ENCODE data around the gene P2RX7.
"Not testable (repeated sequence)": the region's sequence is repeated elsewhere in the genome, so short reads cannot be mapped to it uniquely, and the experiment has no call there.

Gene P2RX7

DNA sequence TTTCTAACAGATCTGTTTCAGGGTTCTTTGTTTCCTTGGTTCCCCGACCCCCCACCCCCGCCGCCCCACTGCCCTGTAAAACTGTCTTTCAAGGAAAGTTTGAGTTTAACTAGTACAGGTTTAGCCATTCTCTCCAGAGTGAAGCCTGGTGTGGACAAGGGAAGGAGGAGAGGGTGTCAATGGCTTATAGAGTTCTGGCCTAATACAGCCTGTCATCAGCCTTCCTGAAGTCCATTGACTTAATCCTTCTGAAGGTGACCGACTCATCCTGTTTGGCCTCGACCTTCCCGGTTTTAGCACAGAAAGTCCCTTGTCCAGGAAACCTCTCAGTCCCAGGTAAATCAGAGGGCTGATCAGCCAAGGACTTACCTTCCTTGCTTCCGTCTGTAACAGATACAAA lies 66.3 kb downstream of the P2RX7 start:
- TF ChIP-seq, protein P1, sequence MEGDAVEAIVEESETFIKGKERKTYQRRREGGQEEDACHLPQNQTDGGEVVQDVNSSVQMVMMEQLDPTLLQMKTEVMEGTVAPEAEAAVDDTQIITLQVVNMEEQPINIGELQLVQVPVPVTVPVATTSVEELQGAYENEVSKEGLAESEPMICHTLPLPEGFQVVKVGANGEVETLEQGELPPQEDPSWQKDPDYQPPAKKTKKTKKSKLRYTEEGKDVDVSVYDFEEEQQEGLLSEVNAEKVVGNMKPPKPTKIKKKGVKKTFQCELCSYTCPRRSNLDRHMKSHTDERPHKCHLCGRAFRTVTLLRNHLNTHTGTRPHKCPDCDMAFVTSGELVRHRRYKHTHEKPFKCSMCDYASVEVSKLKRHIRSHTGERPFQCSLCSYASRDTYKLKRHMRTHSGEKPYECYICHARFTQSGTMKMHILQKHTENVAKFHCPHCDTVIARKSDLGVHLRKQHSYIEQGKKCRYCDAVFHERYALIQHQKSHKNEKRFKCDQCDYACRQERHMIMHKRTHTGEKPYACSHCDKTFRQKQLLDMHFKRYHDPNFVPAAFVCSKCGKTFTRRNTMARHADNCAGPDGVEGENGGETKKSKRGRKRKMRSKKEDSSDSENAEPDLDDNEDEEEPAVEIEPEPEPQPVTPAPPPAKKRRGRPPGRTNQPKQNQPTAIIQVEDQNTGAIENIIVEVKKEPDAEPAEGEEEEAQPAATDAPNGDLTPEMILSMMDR (conservative IDR thresholded peaks at IDR 0.05; ENCODE audit: low read depth, low read length): no peak
- Histone ChIP-seq H3K4me3 (IDR thresholded peaks at IDR 0.05; ENCODE audit: insufficient read depth, low read depth, low read length) (no peak overlapping the region), H3K9ac (no peak overlapping the region), H3K27me3 (ENCODE audit: insufficient read depth, low read depth) (no peaks in the 10 kb centered on the region), H3K27ac (no peak overlapping the region), H4K20me1 (ENCODE audit: insufficient read depth) (no peaks in the 10 kb centered on the region), H3K4me1 (ENCODE audit: low read depth, poor library complexity, severe bottlenecking) (no peaks in the 10 kb centered on the region), H3K36me3 (ENCODE audit: insufficient read depth) (no peaks in the 10 kb centered on the region), H3K79me2 (ENCODE audit: insufficient read depth, low read depth) (no peaks in the 10 kb centered on the region), H3K4me2 (no peak overlapping the region), H2AFZ (ENCODE audit: low read depth) (no peak overlapping the region)

GRCh38 chr12:121201140-121201539 lies 68.5 kb downstream of the P2RX7 start:
- not testable (repeated sequence) for H2AFZ ChIP-seq (ENCODE audit: low read depth); H3K4me1 ChIP-seq (ENCODE audit: low read depth, poor library complexity, severe bottlenecking); H4K20me1 ChIP-seq (ENCODE audit: insufficient read depth); H3K36me3 ChIP-seq (ENCODE audit: insufficient read depth); H3K27me3 ChIP-seq (ENCODE audit: insufficient read depth, low read depth); H3K9ac ChIP-seq; H3K4me3 ChIP-seq (IDR thresholded peaks at IDR 0.05; ENCODE audit: insufficient read depth, low read depth, low read length); H3K4me2 ChIP-seq; H3K79me2 ChIP-seq (ENCODE audit: insufficient read depth, low read depth); H3K27ac ChIP-seq

DNA sequence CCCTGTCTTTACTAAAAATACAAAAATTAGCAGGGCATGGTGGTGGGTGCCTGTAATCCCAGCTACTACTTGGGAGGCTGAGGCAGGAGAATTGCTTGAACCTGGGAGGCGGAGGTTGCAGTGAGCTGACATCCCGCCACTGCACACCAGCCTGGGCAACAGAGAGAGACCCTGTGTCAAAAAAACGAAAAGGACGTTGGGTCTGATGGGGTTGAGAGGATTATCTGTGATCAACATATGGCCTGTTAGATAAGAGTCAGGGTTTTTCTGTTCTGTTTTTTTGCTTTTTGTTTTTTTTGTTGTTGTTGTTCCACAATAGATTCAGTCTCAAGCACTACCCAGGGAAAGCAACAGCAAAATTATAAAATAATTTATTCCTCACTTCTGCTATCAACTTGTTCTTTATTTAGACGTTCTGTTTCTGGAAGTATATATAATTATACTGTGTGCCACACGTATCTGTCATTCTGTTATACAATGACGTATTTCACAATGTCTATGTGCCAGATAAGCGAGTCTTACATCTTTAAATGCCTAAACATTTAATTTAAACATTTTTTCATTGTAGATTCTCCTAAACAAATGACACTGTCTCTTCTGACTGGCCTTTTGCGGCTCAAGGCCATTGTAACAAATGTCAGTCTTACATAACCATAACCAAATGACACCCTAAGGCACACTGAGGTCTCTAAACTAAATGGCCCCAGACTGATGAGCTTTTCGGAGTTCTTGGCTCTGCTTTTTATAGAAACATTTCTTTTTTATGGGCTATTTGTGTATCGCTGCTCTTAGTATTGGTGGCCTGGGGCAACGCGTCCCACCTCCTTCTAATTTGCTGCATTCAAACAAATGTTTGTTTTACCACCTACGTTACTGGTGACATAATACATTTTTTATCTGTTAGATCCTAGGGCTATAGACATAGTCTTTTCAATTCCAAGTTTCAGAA lies 70.0 kb downstream of the P2RX7 start:
- Histone ChIP-seq H3K79me2 (ENCODE audit: insufficient read depth, low read depth) (no peaks in the 10 kb centered on the region), H3K36me3 (ENCODE audit: insufficient read depth) (no peaks in the 10 kb centered on the region), H3K4me3 (IDR thresholded peaks at IDR 0.05; ENCODE audit: insufficient read depth, low read depth, low read length) (no peak overlapping the region), H4K20me1 (ENCODE audit: insufficient read depth) (no peaks in the 10 kb centered on the region), H3K4me1 (ENCODE audit: low read depth, poor library complexity, severe bottlenecking) (no peaks in the 10 kb centered on the region), H3K27me3 (ENCODE audit: insufficient read depth, low read depth) (no peaks in the 10 kb centered on the region), H3K27ac (no peak overlapping the region), H3K9ac (no peak overlapping the region), H2AFZ (ENCODE audit: low read depth) (no peak overlapping the region), H3K4me2 (no peak overlapping the region)
- TF ChIP-seq, protein P1 (conservative IDR thresholded peaks at IDR 0.05; ENCODE audit: low read depth, low read length): no peak

GRCh38 chr12:121203482-121203881 lies 70.8 kb downstream of the P2RX7 start:
- no peaks in the 10 kb centered on the region for H3K79me2 ChIP-seq (ENCODE audit: insufficient read depth, low read depth)

More at GRCh38 chr12:121203482-121203881, 70.8 kb downstream of the P2RX7 start:
- Histone ChIP-seq H3K9ac (no peak overlapping the region), H3K27ac (no peak overlapping the region), H3K4me1 (ENCODE audit: low read depth, poor library complexity, severe bottlenecking) (no peaks in the 10 kb centered on the region), H3K36me3 (ENCODE audit: insufficient read depth) (no peaks in the 10 kb centered on the region), H4K20me1 (ENCODE audit: insufficient read depth) (no peaks in the 10 kb centered on the region), H3K4me2 (no peak overlapping the region), H2AFZ (ENCODE audit: low read depth) (no peak overlapping the region), H3K4me3 (IDR thresholded peaks at IDR 0.05; ENCODE audit: insufficient read depth, low read depth, low read length) (no peak overlapping the region), H3K27me3 (ENCODE audit: insufficient read depth, low read depth) (no peaks in the 10 kb centered on the region)
- TF ChIP-seq, protein P1 (conservative IDR thresholded peaks at IDR 0.05; ENCODE audit: low read depth, low read length): no peak
